Activated CD4-positive, alpha-beta memory T cell treated with anti-CD3 and anti-CD28 coated beads for 36 hours (primary cell): ENCODE results near the gene RYK. TPM values are rescaled to one million over a fixed set of nuclear protein-coding genes. Genes with fewer than 3 reads are reported as not detected.

ENCODE experiments used
- CTCF ChIA-PET: fragments of 350-600 bp; sonication (Branson Sonifier 250); formaldehyde crosslinking; loops from one replicate; lab custom pipeline; 2021; ENCODE audit warnings: antibody characterized with exemption, inconsistent platforms; lab: Charles Lee
- POLR2A ChIA-PET: fragments of 350-600 bp; sonication (Branson Sonifier 250); formaldehyde crosslinking; loops from one replicate; lab custom pipeline; 2021; ENCODE audit warnings: antibody characterized with exemption; lab: Charles Lee
- DNase-seq: peaks from one replicate; pipeline ENCODE4 v3.0.0-alpha.2; 2020
- H3K27ac Mint-ChIP-seq: one replicate; pipeline ENCODE4 v1.8.0; 2021; ENCODE audit warnings: mixed read lengths
- H3K27me3 Mint-ChIP-seq: one replicate; pipeline ENCODE4 v1.8.0; 2021; ENCODE audit warnings: mixed read lengths
- H3K36me3 Mint-ChIP-seq: one replicate; pipeline ENCODE4 v1.8.0; 2021; ENCODE audit warnings: mixed read lengths
- H3K4me1 Mint-ChIP-seq: one replicate; pipeline ENCODE4 v1.8.0; 2021; ENCODE audit warnings: low read depth, mixed read lengths
- H3K4me3 Mint-ChIP-seq: one replicate; pipeline ENCODE4 v1.8.0; 2021; ENCODE audit warnings: mild to moderate bottlenecking, mixed read lengths
- H3K9me3 Mint-ChIP-seq: one replicate; pipeline ENCODE4 v1.8.0; 2021; ENCODE audit warnings: mixed read lengths
- intact Hi-C: fragments of 100-400 bp; cut with micrococcal nuclease; formaldehyde crosslinking; loops from one replicate; pipeline ENCODE4 v1.15.1; 2023
- total RNA-seq, 2 experiments: library from RNA; stranded (reverse); gene quantifications; one replicate each; pipeline ENCODE4 v1.2.3, GENCODE V29; 2021

Gene RYK
- total RNA-seq, 2 experiments from 2014 or later, result 16.7 to 17.6 TPM

GRCh38 chr3:134186391-134186790 is 64.3 kb downstream of the RYK start:
- no peak overlapping the region for H3K27ac Mint-ChIP-seq
- CTCF ChIA-PET, result no interaction called here
- H3K36me3 Mint-ChIP-seq, result peaks cover 24% of the 10 kb centered on the region
- H3K27me3 Mint-ChIP-seq, result no peaks in the 10 kb centered on the region
- no peak overlapping the region for H3K4me3 Mint-ChIP-seq
- no peaks in the 10 kb centered on the region for H3K9me3 Mint-ChIP-seq
- intact Hi-C loops, result no loop called here
- H3K4me1 Mint-ChIP-seq, result peaks cover 2% of the 10 kb centered on the region
- POLR2A ChIA-PET, result interaction anchor here (0.6 kb wide), 1 partner anchor 1830 kb away, joined by 3 read pairs; no protein-coding TSS in a partner anchor
- no peak for DNase-seq

GRCh38 chr3:134180761-134181160 is 69.9 kb downstream of the RYK start:
- Mint-ChIP-seq H3K27ac (no peak overlapping the region), H3K9me3 (no peaks in the 10 kb centered on the region), H3K4me1 (peaks cover 2% of the 10 kb centered on the region), H3K27me3 (no peaks in the 10 kb centered on the region), H3K36me3 (peaks cover 20% of the 10 kb centered on the region), H3K4me3 (no peak overlapping the region)
- ChIA-PET CTCF (no interaction called here), POLR2A (no interaction called here)
- intact Hi-C loops, result no loop called here
- DNase-seq, result no peak

GRCh38 chr3:134179508-134179907 is 71.2 kb downstream of the RYK start:
- H3K27me3 Mint-ChIP-seq, result no peaks in the 10 kb centered on the region
- ChIA-PET POLR2A (no interaction called here), CTCF (no interaction called here)
- H3K4me1 Mint-ChIP-seq, result peaks cover 2% of the 10 kb centered on the region
- no peaks in the 10 kb centered on the region for H3K9me3 Mint-ChIP-seq
- no peak overlapping the region for H3K27ac Mint-ChIP-seq
- no peak overlapping the region for H3K4me3 Mint-ChIP-seq
- H3K36me3 Mint-ChIP-seq, result peaks cover 27% of the 10 kb centered on the region
- DNase-seq, result no peak
- intact Hi-C loops, result no loop called here

GRCh38 chr3:134163096-134163495 is 87.6 kb downstream of the RYK start:
- no peaks in the 10 kb centered on the region for H3K9me3 Mint-ChIP-seq
- no peak for DNase-seq
- no peaks in the 10 kb centered on the region for H3K4me1 Mint-ChIP-seq
- no peak overlapping the region for H3K27ac Mint-ChIP-seq
- no peaks in the 10 kb centered on the region for H3K27me3 Mint-ChIP-seq
- peaks cover 33% of the 10 kb centered on the region for H3K36me3 Mint-ChIP-seq
- ChIA-PET CTCF (no interaction called here), POLR2A (no interaction called here)
- intact Hi-C loops, result no loop called here
- no peak overlapping the region for H3K4me3 Mint-ChIP-seq

- Mint-ChIP-seq H3K27ac (no peak overlapping the region), H3K9me3 (no peaks in the 10 kb centered on the region), H3K27me3 (no peaks in the 10 kb centered on the region), H3K4me3 (no peak overlapping the region), H3K36me3 (peaks cover 28% of the 10 kb centered on the region), H3K4me1 (no peaks in the 10 kb centered on the region)
- CTCF ChIA-PET, result interaction anchor here (0.7 kb wide), 1 partner anchor 14 kb away, joined by 6 read pairs; no protein-coding TSS in a partner anchor
- intact Hi-C loops, result no loop called here
- no peak for DNase-seq
- POLR2A ChIA-PET, result no interaction called here
Measured at GRCh38 chr3:134161898-134162615, 88.6 kb downstream of the RYK start.

GRCh38 chr3:134155446-134155845 is 95.2 kb downstream of the RYK start:
- ChIA-PET CTCF (no interaction called here), POLR2A (no interaction called here)
- Mint-ChIP-seq H3K4me3 (no peak overlapping the region), H3K27me3 (no peaks in the 10 kb centered on the region), H3K9me3 (no peaks in the 10 kb centered on the region), H3K36me3 (peaks cover 43% of the 10 kb centered on the region), H3K27ac (no peak overlapping the region), H3K4me1 (no peaks in the 10 kb centered on the region)
- intact Hi-C loops, result no loop called here
- no peak for DNase-seq

- POLR2A ChIA-PET, result no interaction called here
- Mint-ChIP-seq H3K27me3 (no peaks in the 10 kb centered on the region), H3K4me3 (no peak overlapping the region), H3K4me1 (no peaks in the 10 kb centered on the region), H3K27ac (no peak overlapping the region), H3K36me3 (peaks cover 37% of the 10 kb centered on the region), H3K9me3 (no peaks in the 10 kb centered on the region)
- DNase-seq, result no peak
- intact Hi-C loops, result no loop called here
- CTCF ChIA-PET, result no interaction called here
Measured at GRCh38 chr3:134153761-134154160, 96.9 kb downstream of the RYK start.

GRCh38 chr3:134150476-134150875 is 100.2 kb downstream of the RYK start:
- no peak overlapping the region for H3K4me3 Mint-ChIP-seq
- no peaks in the 10 kb centered on the region for H3K9me3 Mint-ChIP-seq
- no peaks in the 10 kb centered on the region for H3K27me3 Mint-ChIP-seq
- ChIA-PET POLR2A (no interaction called here), CTCF (interaction anchor here (0.7 kb wide), 1 partner anchor 62 kb away, joined by 4 read pairs; no protein-coding TSS in a partner anchor)
- no peaks in the 10 kb centered on the region for H3K4me1 Mint-ChIP-seq
- H3K27ac Mint-ChIP-seq, result no peak overlapping the region
- intact Hi-C loops, result no loop called here
- H3K36me3 Mint-ChIP-seq, result peaks cover 21% of the 10 kb centered on the region
- DNase-seq, result no peak

GRCh38 chr3:134149286-134149685 is 101.4 kb downstream of the RYK start:
- DNase-seq, result no peak
- Mint-ChIP-seq H3K9me3 (no peaks in the 10 kb centered on the region), H3K27ac (no peak overlapping the region), H3K4me3 (no peak overlapping the region), H3K27me3 (no peaks in the 10 kb centered on the region), H3K4me1 (no peaks in the 10 kb centered on the region), H3K36me3 (peaks cover 10% of the 10 kb centered on the region)
- CTCF ChIA-PET, result no interaction called here
- intact Hi-C loops, result no loop called here
- POLR2A ChIA-PET, result no interaction called here

GRCh38 chr3:134148534-134148933 is 102.1 kb downstream of the RYK start:
- no peak overlapping the region for H3K4me3 Mint-ChIP-seq
- H3K9me3 Mint-ChIP-seq, result no peaks in the 10 kb centered on the region
- H3K27ac Mint-ChIP-seq, result no peak overlapping the region
- ChIA-PET CTCF (interaction anchor here (0.6 kb wide), 1 partner anchor 13 kb away, joined by 6 read pairs; no protein-coding TSS in a partner anchor), POLR2A (no interaction called here)
- intact Hi-C loops, result no loop called here
- no peak for DNase-seq
- H3K4me1 Mint-ChIP-seq, result peaks cover 2% of the 10 kb centered on the region
- H3K27me3 Mint-ChIP-seq, result no peaks in the 10 kb centered on the region
- peaks cover 7% of the 10 kb centered on the region for H3K36me3 Mint-ChIP-seq

- Mint-ChIP-seq H3K36me3 (peaks cover 5% of the 10 kb centered on the region), H3K4me3 (no peak overlapping the region), H3K27me3 (no peaks in the 10 kb centered on the region), H3K9me3 (no peaks in the 10 kb centered on the region), H3K4me1 (peaks cover 2% of the 10 kb centered on the region), H3K27ac (no peak overlapping the region)
- intact Hi-C loops, result no loop called here
- ChIA-PET POLR2A (no interaction called here), CTCF (no interaction called here)
- no peak for DNase-seq
Measured at GRCh38 chr3:134147411-134147810, 103.2 kb downstream of the RYK start.

GRCh38 chr3:134146666-134147065 is 104.0 kb downstream of the RYK start:
- intact Hi-C loops, result no loop called here
- ChIA-PET CTCF (no interaction called here), POLR2A (no interaction called here)
- H3K27me3 Mint-ChIP-seq, result no peaks in the 10 kb centered on the region
- no peak overlapping the region for H3K27ac Mint-ChIP-seq
- H3K9me3 Mint-ChIP-seq, result peaks cover 5% of the 10 kb centered on the region
- H3K36me3 Mint-ChIP-seq, result peaks cover 9% of the 10 kb centered on the region
- peaks cover 2% of the 10 kb centered on the region for H3K4me1 Mint-ChIP-seq
- no peak for DNase-seq
- no peak overlapping the region for H3K4me3 Mint-ChIP-seq

GRCh38 chr3:134145183-134145582 is 105.5 kb downstream of the RYK start:
- Mint-ChIP-seq H3K4me3 (no peak overlapping the region), H3K4me1 (peaks cover 2% of the 10 kb centered on the region), H3K36me3 (peaks cover 17% of the 10 kb centered on the region), H3K27me3 (no peaks in the 10 kb centered on the region), H3K9me3 (peaks cover 11% of the 10 kb centered on the region), H3K27ac (no peak overlapping the region)
- DNase-seq, result no peak
- CTCF ChIA-PET, result no interaction called here
- intact Hi-C loops, result no loop called here
- POLR2A ChIA-PET, result no interaction called here
